LNCAP (cell line): ENCODE results near the gene CAPN9.

Experiments
- CTCF ChIP-seq: fragments of 450-650 bp; IDR thresholded peaks from 2 replicates; pipeline ENCODE4 v1.5.1; 2017; ENCODE audit warnings: mild to moderate bottlenecking

CAPN9 gene

GRCh38 chr1:230737622-230738262, 9.4 kb upstream of the CAPN9 start:
- TF ChIP-seq CTCF, result no peak

GRCh38 chr1:230739564-230740290, 7.5 kb upstream of the CAPN9 start:
- no peak for TF ChIP-seq CTCF

- TF ChIP-seq CTCF, result no peak
Measured at GRCh38 chr1:230743899-230744298, 3.3 kb upstream of the CAPN9 start.

DNA sequence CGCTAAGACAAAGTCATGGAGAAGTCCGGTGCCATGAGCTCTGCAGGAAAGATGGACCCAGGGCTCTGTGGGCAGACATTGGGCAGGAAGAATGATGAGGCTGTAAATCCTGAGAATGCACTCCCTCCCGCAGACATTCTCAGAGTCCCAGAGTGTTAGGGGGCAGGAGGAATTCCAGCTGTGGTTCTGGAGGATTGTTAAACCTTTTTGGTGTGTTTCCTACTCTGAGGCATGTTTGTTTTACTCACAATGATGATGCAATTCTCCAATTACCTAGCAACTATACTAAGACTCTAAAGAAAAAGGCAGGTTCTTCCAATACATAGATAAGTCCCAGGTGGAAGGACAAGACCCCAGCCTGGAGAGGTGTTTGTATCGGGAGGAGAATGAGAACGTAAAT, 2.8 kb upstream of the CAPN9 start:
- no peak for TF ChIP-seq CTCF

DNA sequence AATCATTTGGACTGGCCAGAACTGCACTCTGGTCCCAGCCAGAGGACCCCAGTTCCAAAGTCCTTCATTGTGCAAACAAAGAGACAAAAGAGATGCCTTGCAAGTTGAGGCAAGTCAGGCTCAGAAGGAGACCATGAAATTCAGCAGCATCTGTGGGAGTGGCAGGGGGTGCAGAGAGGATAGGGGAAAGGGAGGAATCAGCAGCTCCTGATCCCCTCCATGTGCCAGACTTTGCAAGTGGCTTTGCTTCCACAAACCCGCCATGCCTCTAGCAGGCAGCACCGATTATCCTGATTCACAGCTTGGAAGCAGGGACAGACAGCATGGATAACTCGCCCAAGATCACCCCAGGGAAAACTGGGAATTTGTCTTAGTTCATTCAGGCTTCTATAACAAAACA, 2.1 kb upstream of the CAPN9 start:
- TF ChIP-seq CTCF, result no peak

DNA sequence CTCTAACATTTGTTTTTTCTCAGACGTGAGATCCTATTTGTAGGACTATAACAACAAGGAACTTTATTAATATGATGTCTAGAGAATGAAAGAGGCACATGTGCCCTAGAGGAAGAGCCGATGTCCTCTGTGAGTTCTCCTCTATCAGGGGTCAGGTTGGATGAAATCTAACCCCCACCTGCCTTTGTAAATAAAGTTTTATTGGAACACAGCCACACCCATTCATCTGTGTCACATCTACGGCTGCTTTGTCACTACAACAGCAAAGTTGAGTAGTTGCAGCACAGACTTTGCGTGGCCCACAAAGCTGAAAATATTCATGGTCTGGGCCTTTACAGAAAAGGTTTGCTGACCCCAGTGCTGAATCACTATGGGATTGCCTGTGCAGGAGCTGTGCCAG, 571 bp upstream of the CAPN9 start:
- no peak for TF ChIP-seq CTCF

DNA sequence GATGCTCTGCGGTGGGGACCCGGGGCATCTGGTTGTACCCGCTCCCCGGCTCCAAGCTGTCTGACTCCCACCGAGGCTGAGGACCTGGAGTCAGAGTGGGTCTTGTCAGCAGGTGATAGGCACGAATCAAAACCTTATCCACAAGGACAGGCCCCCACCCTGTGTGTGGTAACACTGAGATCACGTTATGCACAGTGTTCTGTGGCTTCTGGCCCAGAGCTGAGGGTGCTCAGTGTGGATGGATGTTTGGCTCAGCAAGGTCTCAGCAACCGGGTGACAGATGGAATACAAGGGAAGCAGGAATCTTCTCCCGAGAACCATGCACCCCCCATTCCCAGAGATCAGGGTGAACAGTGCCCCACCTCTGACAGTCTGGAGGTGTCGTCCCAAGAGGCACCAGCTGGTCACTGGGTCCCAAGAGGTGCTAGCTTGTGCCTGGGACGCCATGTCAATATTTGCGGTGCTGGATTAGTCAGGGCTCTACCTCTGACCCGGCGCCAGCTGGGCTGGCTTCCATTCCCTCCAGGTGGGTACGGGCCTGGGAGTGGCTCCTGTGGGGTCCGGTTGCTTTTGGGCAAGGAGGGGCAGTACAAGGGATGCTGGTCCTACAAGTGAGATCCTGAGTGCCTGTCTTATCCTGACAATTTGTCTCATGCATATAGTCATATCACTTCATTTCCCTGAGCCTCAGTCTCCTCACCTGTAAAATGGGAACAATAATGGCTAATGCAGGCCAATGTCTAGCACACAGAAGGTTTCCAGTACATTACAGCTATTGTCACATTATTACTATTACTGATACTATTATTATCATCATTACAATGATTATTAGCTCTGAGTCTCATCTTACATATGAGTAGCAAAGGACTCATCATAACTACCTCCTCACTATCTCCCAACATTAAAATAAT, 957 bp downstream of the CAPN9 start:
- no peak for TF ChIP-seq CTCF
